Mesenchymal stem cell (in vitro differentiated cells and primary cell): Measurements from ENCODE around the gene MCM5.

Experiments used
- DNase-seq: peaks from one replicate; pipeline ENCODE4 v3.0.0-alpha.2; 2013
- H2AFZ ChIP-seq: one replicate; pipeline ENCODE4 v1.6.1; 2013; ENCODE audit warnings: low read depth, mild to moderate bottlenecking, control low read depth, inconsistent platforms, low read length, moderate library complexity
- H2AK5ac ChIP-seq: 2 replicates; pipeline ENCODE4 v1.6.1; 2013; ENCODE audit warnings: low read length, moderate library complexity, mild to moderate bottlenecking, inconsistent platforms; ENCODE audit not compliant: severe bottlenecking
- H2BK120ac ChIP-seq: one replicate; pipeline ENCODE4 v1.6.1; 2013; ENCODE audit warnings: low read depth, mild to moderate bottlenecking, inconsistent platforms, low read length, moderate library complexity
- H2BK12ac ChIP-seq, 2 experiments: one replicate each; pipeline ENCODE4 v1.6.1; 2013; ENCODE audit warnings: inconsistent platforms in 2 of 2, low read length in 2 of 2, mild to moderate bottlenecking in 2 of 2, moderate library complexity in 2 of 2, control low read depth in 1 of 2
- H2BK15ac ChIP-seq: one replicate; pipeline ENCODE4 v1.6.1; 2013; ENCODE audit warnings: mild to moderate bottlenecking, low read depth, inconsistent platforms; ENCODE audit not compliant: poor library complexity, severe bottlenecking
- H2BK5ac ChIP-seq: 2 replicates; pipeline ENCODE4 v1.6.1; 2013; ENCODE audit warnings: low read depth, mild to moderate bottlenecking, low read length, control low read depth, inconsistent platforms; ENCODE audit not compliant: poor library complexity, severe bottlenecking
- H3K14ac ChIP-seq, 2 experiments: one replicate each; pipeline ENCODE4 v1.6.1; 2013; ENCODE audit warnings: inconsistent platforms in 2 of 2, low read length in 2 of 2, control low read depth in 1 of 2, mild to moderate bottlenecking in 1 of 2, moderate library complexity in 1 of 2
- H3K18ac ChIP-seq, 2 experiments: one replicate each; pipeline ENCODE4 v1.6.1; 2013; ENCODE audit warnings: inconsistent platforms in 2 of 2, low read length in 2 of 2, control low read depth in 1 of 2, low read depth in 1 of 2, mild to moderate bottlenecking in 1 of 2
- H3K23ac ChIP-seq, 2 experiments: one replicate each; pipeline ENCODE4 v1.6.1; 2013; ENCODE audit warnings: inconsistent platforms in 2 of 2, low read length in 2 of 2, mild to moderate bottlenecking in 2 of 2, moderate library complexity in 2 of 2, control low read depth in 1 of 2
- H3K27ac ChIP-seq: 2 replicates; pipeline ENCODE4 v1.5.1; 2013; ENCODE audit warnings: mild to moderate bottlenecking, moderate library complexity, low read length, control low read depth, inconsistent platforms; ENCODE audit not compliant: poor library complexity, severe bottlenecking
- H3K27me3 ChIP-seq, 2 experiments: 2 replicates each; pipeline versions ENCODE4 v1.6.1 to v1.7.0; 2013; ENCODE audit warnings: low read length in 2 of 2, mild to moderate bottlenecking in 2 of 2, moderate library complexity in 2 of 2, control low read depth in 1 of 2, inconsistent platforms in 1 of 2; ENCODE audit not compliant: control insufficient read depth in 1 of 2, insufficient read depth in 1 of 2
- H3K36me3 ChIP-seq, 2 experiments: 2 replicates each; pipeline versions ENCODE4 v1.6.1 to v1.7.0; 2013; ENCODE audit warnings: low read length in 2 of 2, control low read depth in 1 of 2, inconsistent platforms in 1 of 2, low read depth in 1 of 2, mild to moderate bottlenecking in 1 of 2; ENCODE audit not compliant: insufficient read depth in 2 of 2, control insufficient read depth in 1 of 2
- H3K4ac ChIP-seq, 2 experiments: one replicate each; pipeline ENCODE4 v1.6.1; 2013; ENCODE audit warnings: inconsistent platforms in 2 of 2, low read length in 2 of 2, mild to moderate bottlenecking in 2 of 2, moderate library complexity in 2 of 2, control low read depth in 1 of 2, low read depth in 1 of 2
- H3K4me1 ChIP-seq: 2 replicates; pipeline ENCODE4 v1.6.1; 2013; ENCODE audit warnings: low read depth, low read length, control low read depth; ENCODE audit not compliant: control insufficient read depth, insufficient read depth
- H3K4me2 ChIP-seq: 2 replicates; pipeline ENCODE4 v1.6.1; 2013; ENCODE audit warnings: low read length, mild to moderate bottlenecking, inconsistent platforms; ENCODE audit not compliant: poor library complexity, severe bottlenecking
- H3K4me3 ChIP-seq, 2 experiments: 2 replicates each; pipeline versions ENCODE4 v1.5.1 to v1.7.0; 2013; ENCODE audit warnings: low read length in 2 of 2, mild to moderate bottlenecking in 2 of 2, control low read depth in 1 of 2, low read depth in 1 of 2; ENCODE audit not compliant: insufficient read depth in 1 of 2
- H3K79me1 ChIP-seq: replicated peaks from 2 replicates; pipeline ENCODE4 v1.6.1; 2013; ENCODE audit warnings: mild to moderate bottlenecking, control low read depth, low read length, inconsistent platforms; ENCODE audit not compliant: poor library complexity, severe bottlenecking
- H3K9ac ChIP-seq: 2 replicates; pipeline ENCODE4 v1.7.0; 2013; ENCODE audit warnings: mild to moderate bottlenecking, low read length, moderate library complexity
- H3K9me3 ChIP-seq: 2 replicates; pipeline ENCODE4 v1.7.0; 2013; ENCODE audit warnings: mild to moderate bottlenecking, low read length; ENCODE audit not compliant: control insufficient read depth
- H4K8ac ChIP-seq: one replicate; pipeline ENCODE4 v1.6.1; 2013; ENCODE audit warnings: inconsistent platforms, mild to moderate bottlenecking, low read length, moderate library complexity
- H4K91ac ChIP-seq: one replicate; pipeline ENCODE4 v1.6.1; 2013; ENCODE audit warnings: mild to moderate bottlenecking, low read length, inconsistent platforms
- WGBS: methylation state at CpG from one replicate; pipeline ENCODE4 v1.1.7; 2013; ENCODE audit warnings: mixed read lengths; 5-methylcytosine and 5-hydroxymethylcytosine counted together

The MCM5 gene

GRCh38 chr22:35409783-35410662 lies 10.1 kb downstream of the MCM5 start:
- Histone ChIP-seq H3K4ac (no peak overlapping the region), H3K4me3 (no peak overlapping the region), H3K9ac (no peak overlapping the region), H3K18ac (peak overlapping the region in 1 of 2 experiments; percentile 34), H4K8ac (no peak overlapping the region), H2BK12ac (no peak overlapping the region), H4K91ac (no peak overlapping the region), H3K27ac (no peak overlapping the region), H2AK5ac (no peak overlapping the region), H2AFZ (no peak overlapping the region), H3K9me3 (no peaks in the 10 kb centered on the region), H2BK15ac (no peak overlapping the region), H3K4me1 (no peaks in the 10 kb centered on the region), H3K14ac (no peak overlapping the region), H2BK5ac (no peak overlapping the region), H3K23ac (no peak overlapping the region), H3K79me1 (peaks cover 2% of the 10 kb centered on the region), H3K36me3 (peaks cover 60 to 79% of the 10 kb centered on the region in 2 experiments), H2BK120ac (no peak overlapping the region), H3K27me3 (no peaks in the 10 kb centered on the region), H3K4me2 (no peak overlapping the region)
- DNase-seq, result no peak
- WGBS, result 90% methylated on average over 16 of the region's 16 CpGs

GRCh38 chr22:35410663-35411034 lies 10.7 kb downstream of the MCM5 start:
- Histone ChIP-seq H3K27me3 (no peaks in the 10 kb centered on the region), H4K91ac (no peak overlapping the region), H3K9me3 (no peaks in the 10 kb centered on the region), H3K4me3 (no peak overlapping the region), H4K8ac (no peak overlapping the region), H3K14ac (no peak overlapping the region), H3K4me2 (no peak overlapping the region), H3K18ac (no peak overlapping the region), H3K4me1 (no peaks in the 10 kb centered on the region), H2AK5ac (no peak overlapping the region), H3K4ac (no peak overlapping the region), H3K9ac (no peak overlapping the region), H2BK15ac (no peak overlapping the region), H2AFZ (no peak overlapping the region), H2BK5ac (no peak overlapping the region), H3K27ac (no peak overlapping the region), H3K23ac (no peak overlapping the region), H2BK12ac (no peak overlapping the region), H2BK120ac (no peak overlapping the region), H3K36me3 (peaks cover 64 to 84% of the 10 kb centered on the region in 2 experiments), H3K79me1 (peaks cover 2% of the 10 kb centered on the region)
- 92% methylated on average over 6 of the region's 6 CpGs for WGBS
- DNase-seq, result no peak

GRCh38 chr22:35411102-35411501 lies 11.2 kb downstream of the MCM5 start:
- H3K79me1 ChIP-seq, result peaks cover 2% of the 10 kb centered on the region
- no peaks in the 10 kb centered on the region for H3K4me1 ChIP-seq
- H3K27ac ChIP-seq, result no peak overlapping the region
- H3K36me3 ChIP-seq, result peaks cover 68 to 86% of the 10 kb centered on the region in 2 experiments
- H2BK12ac ChIP-seq, result no peak overlapping the region
- no peak overlapping the region for H2AK5ac ChIP-seq
- H3K27me3 ChIP-seq, result no peaks in the 10 kb centered on the region
- H4K91ac ChIP-seq, result no peak overlapping the region
- H2AFZ ChIP-seq, result no peak overlapping the region
- no peak overlapping the region for H3K4ac ChIP-seq
- WGBS, result 85% methylated on average over 7 of the region's 7 CpGs
- no peak overlapping the region for H2BK5ac ChIP-seq
- H3K9ac ChIP-seq, result no peak overlapping the region
- no peaks in the 10 kb centered on the region for H3K9me3 ChIP-seq
- DNase-seq, result no peak
- H3K14ac ChIP-seq, result no peak overlapping the region
- no peak overlapping the region for H3K23ac ChIP-seq
- no peak overlapping the region for H3K18ac ChIP-seq
- no peak overlapping the region for H4K8ac ChIP-seq
- H3K4me2 ChIP-seq, result no peak overlapping the region
- H2BK120ac ChIP-seq, result no peak overlapping the region
- no peak overlapping the region for H3K4me3 ChIP-seq
- no peak overlapping the region for H2BK15ac ChIP-seq

- Histone ChIP-seq H3K9me3 (no peaks in the 10 kb centered on the region), H3K4ac (no peak overlapping the region), H3K23ac (no peak overlapping the region), H4K91ac (no peak overlapping the region), H3K27ac (no peak overlapping the region), H3K27me3 (no peaks in the 10 kb centered on the region), H3K4me3 (no peak overlapping the region), H3K4me2 (no peak overlapping the region), H2BK5ac (no peak overlapping the region), H2BK15ac (no peak overlapping the region), H2AK5ac (no peak overlapping the region), H3K18ac (no peak overlapping the region), H3K14ac (no peak overlapping the region), H3K36me3 (peaks cover 63 to 71% of the 10 kb centered on the region in 2 experiments), H3K79me1 (no peaks in the 10 kb centered on the region), H2AFZ (no peak overlapping the region), H3K9ac (no peak overlapping the region), H2BK120ac (no peak overlapping the region), H2BK12ac (no peak overlapping the region), H4K8ac (no peak overlapping the region), H3K4me1 (no peaks in the 10 kb centered on the region)
- whole genome bisulfite sequencing, result 91% methylated on average over 4 of the region's 4 CpGs
- no peak for DNase-seq
Measured at GRCh38 chr22:35413624-35414023, 13.7 kb downstream of the MCM5 start.
